NCI-H345 treated with DMSO at 0.1 percent for 48 hours (cell line): ENCODE measurements around the gene TMEM17.
"Not testable (repeated sequence)": the region's sequence is repeated elsewhere in the genome, so short reads cannot be mapped to it uniquely, and the experiment has no call there.

Experiments
- DNase-seq: peaks from one replicate; lab custom pipeline; 2025; ENCODE audit not compliant: unreplicated experiment; lab: John Stamatoyannopoulos, UW

Gene TMEM17, protein sequence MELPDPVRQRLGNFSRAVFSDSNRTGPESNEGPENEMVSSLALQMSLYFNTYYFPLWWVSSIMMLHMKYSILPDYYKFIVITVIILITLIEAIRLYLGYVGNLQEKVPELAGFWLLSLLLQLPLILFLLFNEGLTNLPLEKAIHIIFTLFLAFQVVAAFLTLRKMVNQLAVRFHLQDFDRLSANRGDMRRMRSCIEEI

DNA sequence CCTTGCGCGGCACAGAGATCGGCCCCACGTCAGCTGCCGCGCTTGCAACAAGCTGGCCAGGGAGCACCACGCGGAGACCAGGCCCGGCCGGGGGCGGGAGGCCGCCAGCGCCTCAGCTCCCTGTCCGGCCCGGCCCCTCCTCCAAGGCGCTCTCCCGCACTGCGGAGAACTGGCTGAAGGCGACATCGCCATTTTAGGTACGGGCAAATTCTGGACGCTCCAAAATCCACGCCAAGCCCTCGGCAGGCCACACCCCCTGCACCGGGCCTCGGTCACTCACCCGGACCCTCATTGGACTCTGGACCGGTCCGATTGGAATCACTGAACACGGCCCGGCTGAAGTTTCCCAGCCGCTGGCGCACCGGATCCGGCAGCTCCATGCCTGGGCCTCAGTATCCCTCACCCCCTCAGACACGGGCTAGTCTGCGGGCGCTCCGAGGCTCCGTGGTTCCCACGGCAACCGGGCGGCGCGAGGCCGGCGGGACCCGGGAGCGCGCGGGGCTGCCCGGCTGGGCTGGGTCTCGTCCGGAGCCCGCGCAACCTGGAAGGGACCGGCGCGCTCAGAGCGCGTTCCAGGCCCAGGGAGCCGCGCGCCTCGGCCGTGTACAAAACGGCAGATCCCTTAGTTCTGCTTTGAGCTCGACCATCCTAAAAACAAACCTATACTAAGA is at the start of gene TMEM17:
TSS of gene TMEM17 (minus strand) at position 446 of the 671 bp plus-strand sequence. CDS start at position 380, 66 bp downstream.
- peak; percentile 74 for DNase-seq

DNA sequence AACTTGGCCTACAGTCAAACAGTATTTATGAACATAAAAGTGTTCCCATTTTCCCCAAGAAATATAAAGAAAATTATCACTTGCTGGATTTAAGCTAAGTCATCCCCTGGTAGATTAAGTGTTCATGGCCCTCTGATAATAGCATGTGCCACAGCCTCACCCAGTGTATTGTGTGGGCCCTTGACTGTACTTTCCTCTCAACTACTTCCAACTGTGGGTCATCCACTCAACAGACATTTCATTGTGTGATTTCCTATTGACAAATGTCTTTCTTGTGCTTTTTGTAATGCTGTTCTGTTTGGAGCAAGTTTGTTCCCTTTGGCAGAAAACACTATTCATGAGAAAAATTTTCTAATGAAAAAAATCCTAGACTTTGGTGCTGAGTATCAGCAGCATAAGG is 48.4 kb upstream of the TMEM17 start:
- no peak for DNase-seq

DNA sequence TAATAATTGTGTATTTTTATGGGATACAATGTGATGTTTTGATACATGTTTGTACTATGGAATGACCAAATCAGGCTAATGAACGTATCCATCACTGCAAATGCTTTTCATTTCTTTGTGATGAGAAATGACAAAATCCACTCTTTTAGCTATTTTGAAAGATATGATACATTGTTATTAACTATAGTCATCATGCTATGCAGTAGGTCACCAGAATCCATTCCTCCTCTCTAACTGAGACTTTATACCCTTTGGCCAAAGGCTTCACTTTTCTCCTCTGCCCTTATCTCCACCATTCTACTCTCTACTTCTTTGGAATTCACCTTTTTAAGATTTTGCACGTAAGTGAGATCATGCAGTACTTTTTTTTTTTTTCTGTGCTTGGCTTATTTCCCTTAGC is 44.5 kb upstream of the TMEM17 start:
- no peak for DNase-seq

DNA sequence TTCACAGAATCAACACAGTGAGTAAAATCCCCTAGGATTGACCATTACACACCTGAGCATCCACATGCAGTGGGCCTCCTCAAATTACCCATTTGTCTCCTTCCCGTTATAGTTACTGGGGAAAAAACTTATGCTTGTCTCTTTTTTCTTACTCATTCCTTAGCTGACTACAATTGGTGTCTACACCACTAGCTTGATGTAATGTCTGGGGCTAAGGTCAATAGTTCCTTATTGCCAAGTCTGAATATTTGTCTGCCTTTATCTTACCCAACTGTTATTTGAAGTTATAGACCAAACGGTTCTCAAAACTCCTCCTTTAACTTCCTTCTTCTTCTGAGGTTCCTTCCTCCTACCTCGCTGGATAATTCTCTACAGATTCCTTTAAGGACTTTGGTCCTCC is 41.9 kb upstream of the TMEM17 start:
- DNase-seq, result no peak

DNA sequence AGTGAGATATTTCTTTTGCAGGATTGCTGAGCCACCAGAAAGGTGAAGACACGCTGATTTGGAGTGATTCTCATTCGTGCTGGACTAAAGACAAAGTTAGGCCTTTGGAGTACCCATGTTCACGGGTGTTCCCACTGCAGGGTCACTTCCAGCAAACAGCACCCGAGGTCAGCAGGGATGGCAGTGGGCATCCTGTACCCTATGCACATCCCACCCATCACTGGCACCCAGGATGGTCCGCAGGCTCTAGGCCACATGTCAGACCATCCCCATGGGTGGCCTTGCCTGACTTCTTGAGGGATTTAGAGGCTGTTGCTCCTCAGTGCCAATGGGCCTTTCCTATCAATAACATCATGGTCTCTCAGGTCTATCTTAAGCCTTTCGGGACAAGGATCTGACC is 39.3 kb upstream of the TMEM17 start:
- DNase-seq, result no peak

DNA sequence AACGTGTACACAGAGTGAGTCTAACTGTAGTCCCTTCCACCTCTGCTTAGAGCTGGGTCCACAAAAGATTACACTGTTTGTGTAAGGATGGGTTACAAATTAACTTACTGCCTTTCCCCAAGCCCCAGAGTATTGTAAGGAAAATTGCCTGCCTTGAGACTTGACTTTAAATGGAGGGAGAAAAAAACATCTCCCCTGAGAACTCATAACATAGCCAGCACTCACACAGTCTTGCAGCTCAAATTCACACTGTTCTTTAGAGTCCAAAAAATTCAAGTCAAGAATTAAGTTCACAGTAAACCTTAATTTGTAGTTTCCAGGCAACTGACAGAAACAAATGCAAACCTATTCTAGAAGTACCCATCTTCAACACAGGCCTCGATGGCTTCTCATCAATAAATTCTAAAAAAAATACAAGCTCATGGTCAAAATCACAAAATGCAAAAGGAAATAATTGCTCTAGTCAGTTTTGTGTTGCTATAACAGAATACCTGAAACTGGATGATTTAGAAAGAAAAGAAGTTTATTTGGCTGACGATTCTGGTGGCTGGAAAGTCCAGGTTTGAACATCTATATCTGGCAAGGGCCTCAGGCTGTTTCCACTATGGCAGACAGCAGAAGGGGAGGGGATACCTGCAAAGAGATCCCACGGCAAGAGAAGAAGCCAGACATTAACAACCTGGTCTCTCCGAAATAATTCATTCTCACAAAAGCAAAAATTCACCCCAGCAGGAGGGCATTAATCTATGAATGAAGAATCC is 34.6 kb upstream of the TMEM17 start:
- DNase-seq, result no peak

DNA sequence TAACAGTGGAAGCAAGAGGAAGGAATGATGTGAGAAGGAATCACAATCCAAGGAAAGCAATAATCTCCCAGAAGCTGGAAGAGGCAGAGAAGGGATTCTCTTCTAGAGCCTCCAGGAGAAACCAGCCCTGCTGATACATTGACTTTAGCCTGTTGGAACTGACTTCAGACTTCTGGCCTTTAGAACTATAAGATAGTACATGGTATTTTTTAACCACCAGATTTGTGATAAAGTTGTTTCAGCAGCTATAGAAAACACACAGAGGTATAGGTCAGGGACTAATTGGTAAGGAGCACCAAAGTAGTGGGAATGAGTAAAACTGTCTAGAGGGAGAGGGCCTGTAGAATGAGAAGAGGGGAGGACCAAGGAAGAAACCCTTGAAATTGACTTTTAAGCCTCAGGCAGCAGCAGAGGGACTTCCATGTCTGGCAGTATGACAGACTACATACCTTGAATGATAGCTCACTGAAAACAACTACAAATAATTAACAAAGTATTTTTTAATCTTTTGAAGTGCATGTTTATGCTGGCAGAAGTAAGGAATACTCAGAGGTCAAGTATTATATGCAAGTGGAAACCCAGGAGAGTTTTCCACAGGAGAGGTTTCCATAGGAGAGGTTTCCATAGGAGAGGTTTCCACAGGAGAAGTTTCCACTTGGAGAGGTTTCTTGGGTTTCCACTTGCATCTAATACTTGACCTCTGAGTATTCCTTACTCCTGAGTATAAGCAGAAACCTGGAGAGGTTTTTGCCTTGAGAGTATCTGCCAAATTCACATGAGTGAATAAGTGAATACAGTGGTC is 33.8 kb upstream of the TMEM17 start:
- no peak for DNase-seq

DNA sequence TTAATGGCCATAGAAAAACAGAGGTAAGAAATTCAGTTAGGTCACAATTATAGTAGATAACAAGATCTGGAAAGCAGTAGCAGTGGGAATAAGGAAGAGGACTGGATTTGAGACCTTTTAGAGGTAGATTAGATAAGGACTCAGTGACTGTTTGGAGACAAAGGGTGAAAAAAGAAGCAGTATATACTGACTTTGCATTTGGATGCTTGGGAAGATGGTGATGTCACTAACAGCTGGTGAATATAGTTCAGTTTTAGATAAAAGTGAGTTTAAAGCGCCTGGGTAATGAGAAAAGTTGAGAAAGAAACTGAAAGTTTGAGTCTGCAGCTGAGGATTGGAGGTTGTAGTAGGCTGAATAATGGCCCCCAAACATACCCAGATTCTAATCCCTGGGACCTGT is 32.8 kb upstream of the TMEM17 start:
- DNase-seq, result no peak

DNA sequence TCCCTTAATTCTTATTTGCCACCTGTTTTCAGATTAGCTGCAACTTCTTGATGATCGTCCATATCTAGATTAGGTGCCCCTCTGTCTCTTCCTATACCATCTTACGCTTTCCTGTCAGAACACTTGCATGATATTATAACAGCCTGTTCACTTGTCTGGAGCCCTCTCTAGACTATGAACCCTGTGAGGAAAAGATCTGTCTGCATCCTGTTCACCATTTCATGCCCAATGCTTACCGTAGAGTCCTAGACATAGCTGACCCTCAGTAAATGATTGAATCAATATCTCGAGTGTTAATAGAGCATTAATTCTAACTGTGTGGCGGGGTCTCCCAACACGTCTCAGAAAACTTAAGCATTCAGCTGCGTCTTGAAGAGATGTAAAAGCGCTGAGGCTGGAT is 31.8 kb upstream of the TMEM17 start:
- no peak for DNase-seq

DNA sequence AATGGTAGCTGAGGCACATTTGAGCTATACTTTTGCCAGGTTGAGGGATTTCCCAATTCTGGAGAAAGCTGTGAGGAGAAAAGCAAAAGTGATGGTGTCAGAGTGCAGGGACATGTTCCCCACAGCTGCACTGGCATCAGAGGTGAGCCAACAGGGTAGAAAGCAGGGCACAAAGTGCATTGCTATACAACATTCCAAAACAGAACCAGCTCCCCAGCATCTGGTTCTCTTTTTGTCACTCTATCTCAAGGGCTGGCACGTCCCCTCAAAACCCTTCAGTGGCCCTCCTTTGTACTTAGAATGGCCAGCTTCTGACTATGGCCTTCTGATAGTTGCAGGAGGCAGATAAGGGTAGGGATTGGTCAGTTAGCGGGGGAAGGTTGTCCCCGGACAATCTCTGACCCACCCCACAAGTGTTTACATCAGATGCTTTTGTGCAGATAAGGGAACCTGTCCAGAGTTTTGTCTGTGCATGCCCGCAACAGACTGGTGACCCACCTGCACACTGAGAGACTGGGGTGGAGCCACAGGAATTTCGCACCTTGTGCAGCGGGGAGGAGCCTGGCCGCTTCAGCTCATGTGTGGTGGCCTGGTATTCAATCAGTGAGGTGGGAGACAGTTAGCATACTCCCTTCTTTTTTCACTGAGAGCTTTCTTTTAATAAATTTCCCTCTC is 31.0 kb upstream of the TMEM17 start:
- DNase-seq, result no peak

DNA sequence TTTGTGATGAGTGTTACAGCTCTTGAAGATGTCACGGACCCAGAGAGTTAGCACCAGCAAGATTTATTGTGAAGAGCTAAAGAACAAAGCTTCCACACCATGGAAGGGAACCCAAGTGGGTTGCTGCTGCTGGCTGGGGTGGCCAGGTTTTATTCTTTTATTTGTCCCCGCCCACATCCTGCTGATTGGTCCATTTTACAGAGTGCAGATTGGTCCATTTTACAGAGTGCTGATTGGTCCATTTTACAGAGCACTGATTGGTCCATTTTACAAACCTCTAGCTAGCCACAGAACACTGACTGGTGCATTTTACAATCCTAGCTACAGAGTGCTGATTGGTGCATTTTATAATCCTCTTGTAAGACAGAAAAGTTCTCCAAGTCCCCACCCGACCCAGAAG is 29.5 kb upstream of the TMEM17 start:
- not testable (repeated sequence) for DNase-seq

DNA sequence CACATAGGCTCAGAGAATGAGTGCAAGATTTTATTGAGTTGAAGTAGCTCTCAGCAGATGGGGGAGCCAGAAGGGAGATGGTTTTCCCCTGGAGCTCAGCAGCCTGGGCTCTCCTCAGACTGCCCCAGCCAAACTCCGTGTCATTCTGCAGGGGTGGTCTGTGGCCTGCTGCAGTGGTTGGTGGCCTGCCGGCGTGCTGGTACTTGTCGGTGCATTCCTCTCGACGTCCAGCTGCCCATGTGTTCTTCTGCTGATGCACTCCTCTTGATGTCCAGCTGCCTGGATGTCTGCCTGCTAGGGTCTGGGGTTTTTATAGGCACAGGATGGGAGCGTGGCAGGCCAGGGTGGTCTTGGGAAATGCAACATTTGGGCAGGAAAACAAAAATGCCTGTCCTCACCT is 25.6 kb upstream of the TMEM17 start:
- no peak for DNase-seq

DNA sequence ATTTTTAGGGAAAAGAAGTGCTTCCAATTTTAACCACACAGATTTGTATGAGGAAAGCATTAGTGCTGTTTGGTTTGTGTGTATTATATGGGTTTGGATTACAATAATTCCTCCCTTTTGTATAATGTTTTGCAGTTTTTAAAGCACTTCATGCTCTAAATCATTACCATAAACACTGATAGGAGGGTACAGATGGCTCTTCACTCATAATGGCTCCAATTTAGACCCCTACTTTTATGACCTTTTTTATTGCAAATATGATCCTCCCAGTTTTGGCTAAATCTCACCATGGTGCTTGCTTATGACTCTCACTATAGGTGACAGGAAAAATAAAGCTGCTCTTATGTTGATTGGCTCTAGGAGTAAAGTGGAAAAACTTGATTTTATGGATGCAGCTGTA is 23.8 kb upstream of the TMEM17 start:
- no peak for DNase-seq

DNA sequence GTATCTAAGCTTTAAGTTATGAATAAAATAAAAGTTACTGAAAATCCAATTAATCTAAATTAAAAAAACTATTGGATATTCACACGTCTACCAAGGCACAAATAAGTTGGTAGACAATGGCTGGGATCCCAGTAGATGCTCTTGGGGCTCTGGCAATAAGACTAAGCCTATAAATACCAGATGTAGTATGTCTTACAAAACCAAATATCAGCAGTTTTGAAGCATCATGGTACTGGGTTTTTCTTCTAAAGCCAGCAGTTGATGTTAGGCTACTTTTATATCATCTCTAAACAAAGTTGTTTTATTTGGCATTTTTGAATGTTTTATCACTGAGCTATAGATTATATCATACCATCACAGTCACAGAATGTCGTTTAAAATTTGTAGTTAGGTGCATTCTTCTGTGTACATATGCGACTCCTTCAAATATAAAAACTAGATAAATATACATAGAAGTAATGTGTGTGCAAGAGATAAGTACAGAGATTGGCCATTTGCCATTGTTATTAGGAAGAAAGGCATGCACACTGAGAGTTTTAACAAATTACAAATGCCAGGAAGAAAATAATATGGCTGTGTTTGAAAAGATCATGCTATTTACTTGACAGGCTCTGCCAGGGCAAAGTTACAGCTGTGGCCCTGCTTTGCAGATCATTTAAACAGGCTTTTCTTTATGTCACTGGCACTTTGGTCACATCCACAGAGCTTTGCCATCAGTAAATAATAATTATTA is 21.6 kb upstream of the TMEM17 start:
- DNase-seq, result no peak

DNA sequence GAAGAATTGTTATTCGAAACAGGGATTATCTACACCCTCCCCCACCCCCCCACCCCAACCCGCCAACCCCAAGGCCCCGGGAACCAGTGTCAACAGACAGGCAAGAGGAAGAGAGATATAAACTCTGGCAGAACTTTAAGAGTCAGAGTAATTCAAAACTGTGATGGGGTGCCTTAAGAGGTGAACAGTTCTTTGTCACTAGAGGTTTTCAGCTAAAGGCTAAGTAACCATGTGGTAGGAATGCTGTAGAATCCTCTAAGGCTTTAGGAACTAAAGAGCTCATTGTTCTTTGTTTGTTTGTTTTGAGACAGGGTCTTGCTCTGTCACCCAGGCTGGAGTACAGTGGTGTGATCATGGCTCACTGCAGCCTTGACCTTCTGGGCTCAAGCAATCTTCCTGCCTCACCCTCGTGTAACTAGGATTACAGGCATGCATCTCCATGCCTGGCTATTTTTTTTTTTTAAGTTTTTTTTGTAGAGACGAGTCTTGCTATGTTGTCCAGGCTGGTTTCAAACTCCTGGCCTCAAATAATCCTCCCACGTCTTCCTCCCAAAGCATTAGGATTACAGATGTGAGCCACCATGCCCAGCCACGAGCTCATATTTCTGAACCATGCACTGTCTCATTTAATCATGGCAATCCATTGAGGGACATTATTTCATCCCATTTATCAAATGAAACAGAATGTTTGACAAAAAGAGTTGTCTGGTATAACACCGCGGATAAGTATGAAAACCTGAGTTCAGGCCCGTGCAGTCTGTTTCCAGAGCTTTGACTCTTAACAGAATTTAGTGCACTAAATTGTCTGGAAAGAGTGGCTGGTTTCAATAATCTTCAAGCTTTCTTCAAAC is 20.8 kb upstream of the TMEM17 start:
- no peak for DNase-seq

DNA sequence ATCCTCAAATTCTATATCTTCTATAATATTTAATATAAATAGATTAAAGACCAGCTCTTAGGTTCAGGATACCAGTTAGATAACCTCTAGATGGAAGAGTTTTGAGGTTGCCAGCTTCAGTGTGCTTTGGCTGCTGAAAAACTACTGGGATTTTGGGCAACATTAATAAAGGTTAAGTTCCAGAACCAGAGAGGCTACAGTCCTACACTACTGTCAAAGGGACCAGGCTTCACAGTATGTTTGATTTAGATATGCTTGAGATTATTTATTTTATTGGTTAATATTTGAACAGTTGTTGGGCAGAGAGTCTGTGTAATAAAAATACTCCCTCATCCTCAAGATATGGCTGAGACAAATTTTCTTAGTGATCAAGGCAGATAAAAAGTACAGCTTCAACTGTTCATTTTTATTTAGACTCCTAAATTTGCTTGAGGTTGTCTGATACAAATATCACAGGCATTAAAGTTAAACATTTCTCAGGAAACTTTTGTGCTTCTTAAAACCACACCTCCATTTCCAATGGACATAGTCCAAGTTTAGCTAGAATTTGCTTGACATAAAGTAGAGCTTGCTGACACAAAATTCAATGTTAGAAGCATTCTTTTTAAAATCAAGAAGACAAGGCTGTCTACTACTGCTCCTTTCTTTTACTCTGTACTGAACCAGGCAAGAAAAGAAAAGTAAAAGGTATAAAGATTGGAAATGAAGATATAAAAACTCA is 19.7 kb upstream of the TMEM17 start:
- DNase-seq, result no peak

DNA sequence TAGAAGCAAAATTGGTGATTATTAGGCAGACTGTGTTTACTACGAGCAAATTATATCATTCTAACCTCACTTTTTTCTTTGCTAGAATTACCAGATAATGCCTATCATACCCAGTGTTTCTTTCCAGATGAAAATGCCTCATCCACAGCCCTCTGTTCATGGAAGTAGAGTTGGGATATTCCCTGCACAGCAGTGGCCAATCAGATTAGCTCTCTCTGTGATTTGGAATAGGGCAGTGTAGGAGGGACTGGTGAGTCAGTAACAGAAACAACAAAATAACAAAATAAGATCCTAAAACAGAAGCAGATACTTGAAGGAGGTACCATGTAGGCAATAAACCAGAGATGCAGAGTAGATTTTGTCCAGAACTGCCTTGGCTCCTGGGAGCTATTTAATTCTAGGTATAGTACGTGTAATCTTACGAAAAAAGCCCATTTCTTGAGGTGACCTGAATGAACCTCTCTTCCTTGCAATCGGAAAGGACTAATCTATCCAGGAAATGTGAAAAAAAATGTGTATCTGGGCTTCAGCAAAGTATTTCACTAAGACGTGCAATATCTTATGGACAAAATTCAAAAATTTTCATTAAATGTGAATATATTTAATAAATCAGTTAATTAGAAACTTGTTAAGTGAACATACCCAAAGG is 18.4 kb upstream of the TMEM17 start:
- no peak for DNase-seq

DNA sequence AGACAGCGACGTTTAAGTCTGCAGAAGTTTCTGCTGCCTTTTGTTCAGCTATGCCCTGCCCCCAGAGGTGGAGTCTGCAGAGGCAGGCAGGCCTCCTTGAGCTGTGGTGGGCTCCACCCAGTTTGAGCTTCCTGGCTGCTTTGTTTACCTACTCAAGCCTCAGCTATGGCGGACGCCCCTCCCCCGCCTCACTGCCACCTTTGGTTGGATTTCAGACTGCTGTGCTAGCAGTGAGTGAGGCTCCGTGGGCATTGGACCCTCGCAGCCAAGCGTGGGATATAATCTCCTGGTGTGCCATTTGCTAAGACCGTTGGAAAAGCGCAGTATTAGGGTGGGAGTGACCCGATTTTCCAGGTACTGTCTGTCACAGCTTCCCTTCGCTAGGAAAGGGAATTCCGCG is 15.1 kb upstream of the TMEM17 start:
- not testable (repeated sequence) for DNase-seq
